AG09309 (cell line): ENCODE data around the gene TXNIP.

Experiments
- DNase-seq: peaks from one replicate; pipeline ENCODE4 v3.0.0-alpha.2; 2010; ENCODE audit warnings: low read depth
- H3K4me3 ChIP-seq: 2 replicates; pipeline ENCODE4 v1.5.1; 2011; ENCODE audit warnings: mild to moderate bottlenecking, low read depth, low read length, moderate library complexity; ENCODE audit not compliant: control insufficient read depth
- CTCF ChIP-seq: IDR thresholded peaks from 2 replicates; pipeline ENCODE4 v1.5.1; 2011; ENCODE audit warnings: mild to moderate bottlenecking, low read depth, low read length, inconsistent platforms; ENCODE audit not compliant: insufficient read depth, control insufficient read depth; ENCODE audit errors: missing control alignments

TXNIP gene

GRCh38 chr1:145985129-145985501 is 11.3 kb downstream of the TXNIP start:
- no peak for DNase-seq
- no peak for TF ChIP-seq CTCF
- no peak overlapping the region for H3K4me3 ChIP-seq

- no peak overlapping the region for H3K4me3 ChIP-seq
- TF ChIP-seq CTCF: no peak
- no peak for DNase-seq
These were observed 12.2 kb downstream of the TXNIP start for GRCh38 chr1:145983960-145984830.

- TF ChIP-seq CTCF: no peak
- no peak for DNase-seq
These were observed 13.1 kb downstream of the TXNIP start for GRCh38 chr1:145983206-145983675.

GRCh38 chr1:145982010-145982723 is 14.2 kb downstream of the TXNIP start:
- no peak for DNase-seq
- no peak overlapping the region for H3K4me3 ChIP-seq
- no peak for TF ChIP-seq CTCF

More at GRCh38 chr1:145983206-145983675, 13.1 kb downstream of the TXNIP start:
- no peak overlapping the region for H3K4me3 ChIP-seq

GRCh38 chr1:145980457-145980994 is 15.9 kb downstream of the TXNIP start:
- no peak overlapping the region for H3K4me3 ChIP-seq
- DNase-seq: no peak
- no peak for TF ChIP-seq CTCF

- no peak for DNase-seq
- no peak overlapping the region for H3K4me3 ChIP-seq
- TF ChIP-seq CTCF: no peak
These were observed 16.5 kb downstream of the TXNIP start for GRCh38 chr1:145979746-145980456.
